H1 (cell line): Measurements from ENCODE around the gene PTCD3. TPM values are rescaled to one million over a fixed set of nuclear protein-coding genes. Genes with fewer than 3 reads are reported as not detected.

Experiments used
- CTCF ChIA-PET: fragments of 300-600 bp; sonication (Branson Sonifier 250); formaldehyde crosslinking; loops from one replicate; lab custom pipeline; 2021; ENCODE audit not compliant: partially characterized antibody; lab: Charles Lee
- POLR2A ChIA-PET: fragments of 300-600 bp; sonication (Branson Sonifier 250); formaldehyde crosslinking; loops from one replicate; lab custom pipeline; 2021; ENCODE audit warnings: inconsistent platforms; ENCODE audit not compliant: partially characterized antibody; lab: Charles Lee
- DNase-seq, 2 experiments: peaks; one replicate each; pipeline versions ENCODE4 v3.0.0 to v3.0.0-alpha.2; 2010 to 2022; ENCODE audit warnings: low spot score in 2 of 2, low read depth in 1 of 2, mixed read lengths in 1 of 2
- FAIRE-seq: peaks from 2 replicates; lab custom pipeline; 2011; peaks lifted over from hg19 to GRCh38; lab: Jason Lieb, UNC
- H2AFZ ChIP-seq: 2 replicates; pipeline ENCODE4 v1.8.1; 2012; ENCODE audit warnings: low read length, inconsistent platforms
- H2AK5ac ChIP-seq: 2 replicates; pipeline ENCODE4 v1.6.1; 2013; ENCODE audit warnings: low read depth, low read length
- H2BK120ac ChIP-seq: replicated peaks from 2 replicates; pipeline ENCODE3; 2013; ENCODE audit warnings: low read depth, low read length, inconsistent platforms
- H2BK12ac ChIP-seq: 2 replicates; pipeline ENCODE4 v1.6.1; 2013; ENCODE audit warnings: low read depth, low read length
- H2BK15ac ChIP-seq: 2 replicates; pipeline ENCODE4 v1.6.1; 2013; ENCODE audit warnings: low read length
- H2BK20ac ChIP-seq: 2 replicates; pipeline ENCODE4 v1.6.1; 2013; ENCODE audit warnings: low read length
- H2BK5ac ChIP-seq: 2 replicates; pipeline ENCODE4 v1.6.1; 2013; ENCODE audit warnings: low read depth, low read length
- H3K14ac ChIP-seq: 2 replicates; pipeline ENCODE4 v1.6.1; 2013; ENCODE audit warnings: inconsistent platforms; ENCODE audit not compliant: insufficient read length
- H3K18ac ChIP-seq: 2 replicates; pipeline ENCODE4 v1.6.1; 2013; ENCODE audit warnings: low read length; ENCODE audit errors: extremely low read depth
- H3K23ac ChIP-seq: 2 replicates; pipeline ENCODE4 v1.6.1; 2013; ENCODE audit warnings: inconsistent platforms; ENCODE audit not compliant: insufficient read length
- H3K23me2 ChIP-seq: 2 replicates; pipeline ENCODE4 v1.6.1; 2013; ENCODE audit warnings: low read depth, low read length
- H3K27ac ChIP-seq: 2 replicates; pipeline ENCODE4 v1.6.1; 2011; ENCODE audit warnings: low read depth, low read length, inconsistent platforms
- H3K27me3 ChIP-seq, 4 experiments: replicated peaks in 1 of 4; 1 replicate in 1 of 4; 2 replicates in 3 of 4; pipeline versions ENCODE4 v1.6.1 to v1.8.1; 2011 to 2013; ENCODE audit warnings: low read length in 3 of 4, mild to moderate bottlenecking in 3 of 4, inconsistent platforms in 2 of 4, mixed read lengths in 2 of 4, moderate library complexity in 1 of 4; ENCODE audit not compliant: control insufficient read depth in 3 of 4, insufficient read depth in 3 of 4; ENCODE audit errors: extremely low read depth in 1 of 4
- H3K36me3 ChIP-seq, 4 experiments: 2 replicates each; pipeline versions ENCODE4 v1.6.1 to v1.8.1; 2011 to 2013; ENCODE audit warnings: mild to moderate bottlenecking in 4 of 4, low read length in 3 of 4, moderate library complexity in 2 of 4, control low read depth in 1 of 4, inconsistent platforms in 1 of 4; ENCODE audit not compliant: insufficient read depth in 4 of 4, control insufficient read depth in 2 of 4
- H3K4ac ChIP-seq: replicated peaks from 2 replicates; pipeline ENCODE3; 2013; ENCODE audit warnings: low read length, low read depth, mixed read lengths, inconsistent platforms; ENCODE audit not compliant: insufficient read length
- H3K4me1 ChIP-seq, 4 experiments: replicated peaks in 1 of 4; 1 replicate in 1 of 4; 2 replicates in 3 of 4; pipeline versions ENCODE4 v1.6.1 to v1.8.1; 2011 to 2013; ENCODE audit warnings: low read length in 3 of 4, inconsistent platforms in 2 of 4, mixed read lengths in 1 of 4; ENCODE audit not compliant: insufficient read depth in 4 of 4, control insufficient read depth in 3 of 4
- H3K4me2 ChIP-seq, 2 experiments: 2 replicates each; pipeline versions ENCODE4 v1.6.1 to v1.8.1; 2011 to 2013; ENCODE audit warnings: low read depth in 2 of 2, low read length in 2 of 2, control low read depth in 1 of 2, inconsistent platforms in 1 of 2, mild to moderate bottlenecking in 1 of 2; ENCODE audit not compliant: insufficient read depth in 1 of 2
- H3K4me3 ChIP-seq, 4 experiments: fragments of 200-600, 300-600 bp in 1 of 4; sonication (generic), shearing (Covaris generic), sonication (Bioruptor Twin) in 1 of 4; 2 replicates each; pipeline versions ENCODE4 v1.5.1 to v1.8.1; 2011 to 2016; ENCODE audit warnings: low read length in 4 of 4, low read depth in 3 of 4, control low read depth in 2 of 4, inconsistent platforms in 2 of 4, mild to moderate bottlenecking in 2 of 4, mixed read lengths in 1 of 4, moderate library complexity in 1 of 4; ENCODE audit not compliant: insufficient read depth in 2 of 4; ENCODE audit errors: extremely low read depth in 1 of 4
- H3K56ac ChIP-seq: replicated peaks from 2 replicates; pipeline ENCODE3; 2013; ENCODE audit warnings: low read depth, mild to moderate bottlenecking, mixed read lengths, low read length, inconsistent platforms; ENCODE audit not compliant: insufficient read length
- H3K79me1 ChIP-seq: 2 replicates; pipeline ENCODE4 v1.6.1; 2013; ENCODE audit warnings: low read depth, low read length, control low read depth
- H3K79me2 ChIP-seq, 2 experiments: 2 replicates each; pipeline versions ENCODE4 v1.6.1 to v1.8.1; 2012 to 2013; ENCODE audit warnings: low read length in 2 of 2, mild to moderate bottlenecking in 2 of 2, inconsistent platforms in 1 of 2; ENCODE audit not compliant: insufficient read depth in 2 of 2, control insufficient read depth in 1 of 2
- H3K9ac ChIP-seq, 4 experiments: replicated peaks in 1 of 4; 1 replicate in 1 of 4; 2 replicates in 3 of 4; pipeline versions ENCODE4 v1.6.1 to v1.8.1; 2011 to 2013; ENCODE audit warnings: low read depth in 3 of 4, low read length in 3 of 4, control low read depth in 2 of 4, mild to moderate bottlenecking in 2 of 4, moderate library complexity in 2 of 4, inconsistent platforms in 1 of 4; ENCODE audit errors: extremely low read depth in 1 of 4
- H3K9me3 ChIP-seq, 2 experiments: 2 replicates each; pipeline versions ENCODE4 v1.6.1 to v1.8.1; 2012 to 2013; ENCODE audit warnings: mild to moderate bottlenecking in 2 of 2, moderate library complexity in 2 of 2, control low read depth in 1 of 2, inconsistent platforms in 1 of 2, low read depth in 1 of 2, low read length in 1 of 2, mixed read lengths in 1 of 2; ENCODE audit not compliant: insufficient read depth in 2 of 2
- H4K20me1 ChIP-seq, 2 experiments: replicated peaks in 1 of 2; 2 replicates each; pipeline versions ENCODE3 to v1.8.1; 2011 to 2013; ENCODE audit warnings: inconsistent platforms in 2 of 2, low read length in 2 of 2, mild to moderate bottlenecking in 1 of 2; ENCODE audit not compliant: insufficient read depth in 2 of 2, control insufficient read depth in 1 of 2
- H4K5ac ChIP-seq: 2 replicates; pipeline ENCODE4 v1.6.1; 2013; ENCODE audit warnings: low read length, low read depth, mixed read lengths, inconsistent platforms; ENCODE audit not compliant: insufficient read length
- H4K8ac ChIP-seq: 2 replicates; pipeline ENCODE4 v1.8.0; 2013; ENCODE audit warnings: mild to moderate bottlenecking, moderate library complexity, low read length, inconsistent platforms; ENCODE audit not compliant: insufficient read depth; ENCODE audit errors: extremely low read depth
- H4K91ac ChIP-seq: replicated peaks from 2 replicates; pipeline ENCODE3; 2013; ENCODE audit warnings: low read length, mixed read lengths, inconsistent platforms; ENCODE audit not compliant: insufficient read length
- CBX5 ChIP-seq: fragments of 300-800, 300-1000 bp; sonication (generic); IDR thresholded peaks from 2 replicates; pipeline ENCODE4 v1.7.1; 2016; ENCODE audit warnings: antibody characterized with exemption, low read length, low read depth
- CTBP2 ChIP-seq: IDR thresholded peaks from 2 replicates; pipeline ENCODE4 v1.7.0; 2011; ENCODE audit warnings: borderline replicate concordance, mild to moderate bottlenecking, moderate library complexity, mixed read lengths, low read length; ENCODE audit not compliant: insufficient read depth, insufficient read length
- EGR1 ChIP-seq: IDR thresholded peaks from 2 replicates; pipeline ENCODE4 v1.6.1; 2011; ENCODE audit warnings: low read depth, low read length, borderline replicate concordance
- EZH2 ChIP-seq: fragments of 200-600 bp; sonication (generic); IDR thresholded peaks from 2 replicates; pipeline ENCODE4 v1.7.1; 2012; ENCODE audit warnings: low read depth, mild to moderate bottlenecking, moderate library complexity, low read length, inconsistent platforms; ENCODE audit not compliant: severe bottlenecking
- RAD21 ChIP-seq, 2 experiments: IDR thresholded peaks in 1 of 2; conservative IDR thresholded peaks in 1 of 2; 2 replicates each; pipeline ENCODE4 v1.6.1; 2011; ENCODE audit warnings: low read depth in 2 of 2, low read length in 2 of 2, improper control_type of control experiment in 1 of 2, inconsistent platforms in 1 of 2, mild to moderate bottlenecking in 1 of 2, moderate library complexity in 1 of 2
- RFX5 ChIP-seq: IDR thresholded peaks from 2 replicates; pipeline ENCODE4 v1.6.1; 2011; ENCODE audit warnings: low read depth, low read length, improper control_type of control experiment, borderline replicate concordance
- TCF12 ChIP-seq: IDR thresholded peaks from 2 replicates; pipeline ENCODE4 v1.6.1; 2011; ENCODE audit warnings: low read depth, mild to moderate bottlenecking, low read length
- WGBS, 2 experiments: shearing (Covaris generic) in 1 of 2; methylation state at CpG; one replicate each; pipeline versions ENCODE4 v1.1.6 to v1.1.7; 2013 to 2015; ENCODE audit warnings: low lambda C conversion rate in 2 of 2, mixed read lengths in 2 of 2, inconsistent platforms in 1 of 2, low coverage in 1 of 2, missing lambda C conversion rate in 1 of 2; ENCODE audit not compliant: insufficient replicate concordance in 2 of 2, insufficient coverage in 1 of 2, insufficient read length in 1 of 2; ENCODE audit errors: extremely low coverage in 1 of 2, missing lambda C conversion rate in 1 of 2; 5-methylcytosine and 5-hydroxymethylcytosine counted together
- polyA plus RNA-seq, 7 experiments: library from polyadenylated mRNA; depleted of rRNA in 3 of 7; stranded (reverse) in 5 of 7; unstranded in 2 of 7; fragments of >200 nt in 5 of 7; fragments of 200-250 nt in 2 of 7; gene quantifications; 1 replicate in 5 of 7; 2 replicates in 1 of 7; 4 replicates in 1 of 7; pipeline versions ENCODE4 v1.2.1 to v1.2.3, GENCODE V29; 2011 to 2013; ENCODE audit warnings: missing spikeins in 2 of 7, mixed read lengths in 2 of 7
- total RNA-seq: library from RNA; stranded (reverse); fragmentation: NEBNext Ultra II Directional; extraction: Animal tissue kit (Norgen Biotek cat#: 25700); gene quantifications from 2 replicates; pipeline ENCODE4 v1.2.1, GENCODE V29; 2021

PTCD3 gene
- total and polyA plus RNA-seq, 2 of the 8 experiments (the other 6 are each of a cell fraction or from before 2014, with no cell fraction given), result 64.3 to 192 TPM

DNA sequence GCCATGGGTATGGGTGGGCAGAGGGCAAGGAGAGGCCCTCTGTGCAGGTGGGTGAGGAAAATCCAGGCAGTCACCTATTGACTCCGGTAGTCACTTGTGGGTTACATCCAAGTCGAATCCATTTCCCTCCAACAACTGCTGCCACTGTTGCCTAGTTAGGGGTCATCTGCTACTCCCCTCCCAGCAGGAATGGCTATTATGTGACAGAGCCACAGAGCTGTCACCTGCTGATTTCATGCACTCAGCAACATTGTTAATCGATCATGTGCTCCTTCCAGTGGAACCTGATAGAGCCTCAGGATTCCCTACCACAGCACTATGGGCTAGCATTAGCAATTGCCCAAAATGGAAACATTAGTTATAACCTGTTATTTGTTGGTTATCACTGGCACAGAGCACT lies 31.8 kb upstream of the PTCD3 start:
- Histone ChIP-seq H3K4ac (no peak overlapping the region), H2AFZ (no peak overlapping the region), H3K18ac (no peak overlapping the region), H3K9ac (no peak overlapping the region), H3K79me2 (no peaks in the 10 kb centered on the region), H3K36me3 (peaks cover 19 to 84% (median 75%) of the 10 kb centered on the region in 4 experiments), H2BK5ac (no peak overlapping the region), H3K4me3 (no peak overlapping the region), H4K20me1 (peaks cover 0 to 9% of the 10 kb centered on the region in 2 experiments), H4K91ac (no peak overlapping the region), H4K8ac (no peak overlapping the region), H3K79me1 (no peaks in the 10 kb centered on the region), H3K27me3 (no peaks in the 10 kb centered on the region), H3K56ac (no peak overlapping the region), H2BK120ac (no peak overlapping the region), H3K27ac (no peak overlapping the region), H2BK20ac (no peak overlapping the region), H3K23me2 (no peaks in the 10 kb centered on the region), H3K4me1 (no peaks in the 10 kb centered on the region), H4K5ac (no peak overlapping the region), H2BK15ac (no peak overlapping the region), H3K9me3 (no peaks in the 10 kb centered on the region), H3K23ac (no peak overlapping the region), H3K4me2 (no peak overlapping the region), H3K14ac (no peak overlapping the region), H2BK12ac (no peak overlapping the region), H2AK5ac (no peak overlapping the region)
- TF ChIP-seq CBX5 (no peak), EZH2 (no peak), RAD21 (IDR thresholded peaks at IDR 0.05 in 1 of 2, conservative IDR thresholded peaks at IDR 0.05 in 1 of 2; ENCODE audit: low read depth in 2 of 2, low read length in 2 of 2) (no peak), RFX5 (no peak), EGR1 (no peak), TCF12 (no peak), CTBP2 (no peak)
- ChIA-PET POLR2A (no interaction called here), CTCF (no interaction called here)
- DNase-seq, result no peak
- WGBS, 2 experiments, result 79% methylated on average over 3 of the region's 3 CpGs; no CpG with 5 or more reads in 1 of the 2 experiments
- no peak for FAIRE-seq
